ENCODE data around the gene XPO4. TPM values are rescaled to one million over a fixed set of nuclear protein-coding genes. Genes with fewer than 3 reads are reported as not detected.
A peak's percentile ranks its signal among the peaks of the same experiment; 100 is the strongest.
"Not testable (repeated sequence)": the region's sequence is repeated elsewhere in the genome, so short reads cannot be mapped to it uniquely, and the experiment has no call there.

Gene XPO4
- total RNA-seq, 2 donors from 2014 or later = 10.5 to 13.6 TPM

- intact Hi-C loops (cut with DNase I, micrococcal nuclease) = no loop called here
- no peak for DNase-seq
- no peak for ATAC-seq
These were observed 574 bp upstream of the XPO4 start for GRCh38 chr13:20903164-20903475.

GRCh38 chr13:20901668-20902437 lies 693 bp downstream of the XPO4 start:
- ATAC-seq = peak; percentile 85
- intact Hi-C loops (cut with DNase I, micrococcal nuclease) = no loop called here
- DNase-seq = peak; percentile 55 to 63

DNA sequence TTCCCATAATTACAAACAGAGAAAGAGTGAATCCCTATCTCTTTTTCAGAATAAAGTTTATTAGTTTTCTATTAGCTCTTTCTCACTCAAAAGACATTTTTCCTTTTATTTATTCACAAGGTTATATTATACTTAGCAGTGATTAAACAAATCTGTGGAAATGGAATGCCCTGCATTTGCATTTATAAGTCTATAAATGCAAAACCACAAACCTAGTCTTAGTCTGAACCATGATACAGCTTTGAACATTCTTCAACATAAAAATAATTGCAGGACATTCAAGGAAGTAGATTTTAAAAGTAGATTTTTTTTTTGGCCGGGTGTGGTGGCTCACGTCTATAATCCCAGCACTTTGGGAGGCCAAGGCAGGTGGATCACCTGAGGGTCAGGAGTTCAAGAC lies 8.3 kb downstream of the XPO4 start:
- DNase-seq (no peak), ATAC-seq (no peak)
- intact Hi-C loops (cut with DNase I, micrococcal nuclease) = no loop called here

DNA sequence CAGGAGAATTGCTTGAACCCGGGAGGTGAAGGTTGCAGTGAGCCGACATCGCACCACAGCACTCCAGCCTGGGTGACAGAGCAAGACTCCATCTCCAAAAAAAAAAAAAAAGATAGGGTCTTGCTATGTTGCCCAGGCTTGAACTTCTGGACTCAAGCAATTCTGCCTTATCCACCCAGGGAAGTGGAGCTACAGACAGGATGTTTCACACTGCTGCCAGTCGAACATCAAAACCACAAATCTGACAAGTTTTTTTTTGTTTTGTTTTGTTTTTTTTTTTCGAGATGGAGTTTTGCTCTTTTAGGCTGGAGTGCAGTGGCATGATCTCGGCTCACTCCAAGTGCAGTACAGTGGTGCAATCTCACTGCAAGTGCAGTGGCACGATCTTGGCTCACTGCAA lies 10.8 kb downstream of the XPO4 start:
- no peak for ATAC-seq
- intact Hi-C loops (cut with DNase I, micrococcal nuclease) = no loop called here
- DNase-seq = no peak

DNA sequence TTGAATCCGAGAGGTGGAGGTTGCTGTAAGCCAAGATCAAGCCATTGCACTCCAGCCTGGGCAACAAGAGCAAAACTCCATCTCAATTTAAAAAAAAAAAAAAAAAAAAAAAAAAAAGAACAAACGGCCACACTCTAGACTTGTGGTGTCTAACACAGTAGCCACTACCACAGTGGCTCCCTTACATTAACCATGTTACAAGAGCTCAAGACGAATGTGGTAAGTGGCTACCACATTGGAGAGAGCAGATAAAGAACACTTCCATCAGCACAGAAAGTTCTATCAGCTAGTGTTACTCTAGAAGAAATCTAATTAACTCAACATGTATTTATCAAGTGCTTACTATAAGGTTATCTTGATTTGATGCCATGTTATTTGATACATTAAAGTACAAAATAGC lies 11.5 kb downstream of the XPO4 start:
- no peak for DNase-seq
- intact Hi-C loops (cut with DNase I, micrococcal nuclease) = no loop called here
- ATAC-seq = no peak

DNA sequence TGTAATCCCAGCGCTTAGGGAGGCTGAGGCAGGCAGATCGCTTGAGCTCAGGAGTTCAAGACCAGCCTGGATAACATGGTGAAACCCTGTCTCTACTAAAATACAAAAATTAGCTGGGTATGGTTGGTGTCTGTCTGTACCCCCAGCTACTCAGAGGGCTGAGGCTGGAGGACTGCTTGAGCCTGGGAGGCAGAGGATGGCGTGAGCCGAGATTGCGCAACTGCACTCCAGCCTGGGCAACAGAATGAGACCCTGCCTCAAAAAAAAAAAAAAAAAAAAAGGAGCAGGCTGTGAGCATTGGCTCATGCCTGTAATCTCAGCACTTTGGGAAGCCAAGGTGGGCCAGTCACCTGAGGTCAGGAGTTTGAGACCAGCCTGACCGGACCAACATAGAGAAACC lies 12.0 kb downstream of the XPO4 start:
- ATAC-seq; DNase-seq; intact Hi-C loops (cut with DNase I, micrococcal nuclease): not testable (repeated sequence)

- no peak for ATAC-seq
- no peak for DNase-seq
- intact Hi-C loops (cut with DNase I, micrococcal nuclease) = no loop called here
These were observed 20.3 kb downstream of the XPO4 start for GRCh38 chr13:20882206-20882605.

DNA sequence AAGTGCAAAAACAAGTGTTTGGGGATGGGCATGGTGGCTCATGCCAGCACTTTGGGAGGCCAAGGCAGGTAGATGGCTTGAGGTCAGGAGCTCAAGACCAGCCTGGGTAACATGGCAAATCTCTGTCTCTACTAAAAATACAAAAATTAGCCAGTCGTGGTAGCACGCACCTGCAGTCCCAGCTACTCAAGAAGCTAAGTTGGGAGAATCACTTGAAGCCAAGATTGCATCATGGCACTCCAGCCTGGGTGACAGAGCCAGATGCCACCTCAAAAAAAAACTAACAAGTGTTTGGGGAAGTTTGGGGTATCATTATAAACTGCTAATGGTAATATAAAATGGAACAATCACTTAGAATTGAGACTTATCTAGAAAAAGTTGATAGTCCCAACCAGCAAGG lies 24.6 kb downstream of the XPO4 start:
- intact Hi-C loops (cut with DNase I, micrococcal nuclease) = no loop called here
- DNase-seq (no peak), ATAC-seq (no peak)

- ATAC-seq; intact Hi-C loops (cut with DNase I, micrococcal nuclease); DNase-seq: not testable (repeated sequence)
These were observed 25.7 kb downstream of the XPO4 start for GRCh38 chr13:20876802-20877201.

GRCh38 chr13:20874439-20874838 lies 28.1 kb downstream of the XPO4 start:
- intact Hi-C loops (cut with DNase I, micrococcal nuclease) = not testable (repeated sequence)

GRCh38 chr13:20873348-20873747 lies 29.2 kb downstream of the XPO4 start:
- ATAC-seq = no peak
- intact Hi-C loops (cut with DNase I, micrococcal nuclease) = no loop called here

More at GRCh38 chr13:20874439-20874838, 28.1 kb downstream of the XPO4 start:
- DNase-seq, ATAC-seq: not testable (repeated sequence)

GRCh38 chr13:20870829-20871228 lies 31.7 kb downstream of the XPO4 start:
- intact Hi-C loops (cut with DNase I, micrococcal nuclease) = no loop called here
- no peak for ATAC-seq
- DNase-seq = no peak

More at GRCh38 chr13:20873348-20873747, 29.2 kb downstream of the XPO4 start:
- DNase-seq = no peak

DNA sequence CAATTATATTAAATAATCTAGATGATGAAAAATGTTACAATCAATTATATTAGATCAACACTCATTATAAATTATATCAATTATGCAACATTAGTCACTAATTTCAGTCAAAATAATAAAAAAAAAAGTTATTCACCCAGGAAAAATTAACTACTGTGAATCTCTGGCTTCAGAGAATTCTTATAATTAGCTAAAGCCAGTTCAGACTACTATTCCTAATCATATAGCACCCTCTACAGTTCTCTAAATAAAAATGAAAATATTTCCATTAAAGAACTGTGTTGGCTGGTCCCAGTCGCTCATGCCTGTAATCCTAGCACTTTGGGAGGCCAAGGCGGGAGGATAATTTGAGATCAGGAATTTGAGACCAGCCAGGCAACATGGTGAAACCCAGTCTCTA lies 33.0 kb downstream of the XPO4 start:
- DNase-seq (no peak), ATAC-seq (no peak)
- intact Hi-C loops (cut with DNase I, micrococcal nuclease) = no loop called here

GRCh38 chr13:20867408-20867807 lies 35.1 kb downstream of the XPO4 start:
- DNase-seq (no peak), ATAC-seq (no peak)
- intact Hi-C loops (cut with DNase I, micrococcal nuclease) = no loop called here

- DNase-seq; ATAC-seq; intact Hi-C loops (cut with DNase I, micrococcal nuclease): not testable (repeated sequence)
These were observed 40.9 kb downstream of the XPO4 start for GRCh38 chr13:20861666-20862065.

DNA sequence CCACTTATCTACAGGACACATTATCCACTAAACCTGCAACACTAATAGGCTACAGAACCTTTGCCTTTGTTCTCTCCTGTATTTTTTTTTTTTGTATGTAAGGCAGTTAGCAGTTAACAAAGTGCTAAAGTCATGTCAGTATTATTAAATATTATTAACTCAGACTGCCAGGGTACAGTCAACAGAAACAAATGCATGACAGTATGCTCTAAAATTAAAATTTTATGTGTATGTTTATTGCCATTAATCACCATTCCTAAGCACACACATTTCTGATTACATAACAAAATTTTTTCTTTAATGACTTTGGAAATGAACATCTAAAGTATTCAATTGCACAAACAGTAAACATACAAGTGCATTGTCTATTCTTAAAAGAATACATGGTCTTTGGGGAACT lies 41.7 kb downstream of the XPO4 start:
- DNase-seq = no peak
- no peak for ATAC-seq
- intact Hi-C loops (cut with DNase I, micrococcal nuclease) = no loop called here

GRCh38 chr13:20856650-20857049 lies 45.9 kb downstream of the XPO4 start:
- intact Hi-C loops (cut with DNase I, micrococcal nuclease) = no loop called here
- no peak for DNase-seq
- no peak for ATAC-seq

DNA sequence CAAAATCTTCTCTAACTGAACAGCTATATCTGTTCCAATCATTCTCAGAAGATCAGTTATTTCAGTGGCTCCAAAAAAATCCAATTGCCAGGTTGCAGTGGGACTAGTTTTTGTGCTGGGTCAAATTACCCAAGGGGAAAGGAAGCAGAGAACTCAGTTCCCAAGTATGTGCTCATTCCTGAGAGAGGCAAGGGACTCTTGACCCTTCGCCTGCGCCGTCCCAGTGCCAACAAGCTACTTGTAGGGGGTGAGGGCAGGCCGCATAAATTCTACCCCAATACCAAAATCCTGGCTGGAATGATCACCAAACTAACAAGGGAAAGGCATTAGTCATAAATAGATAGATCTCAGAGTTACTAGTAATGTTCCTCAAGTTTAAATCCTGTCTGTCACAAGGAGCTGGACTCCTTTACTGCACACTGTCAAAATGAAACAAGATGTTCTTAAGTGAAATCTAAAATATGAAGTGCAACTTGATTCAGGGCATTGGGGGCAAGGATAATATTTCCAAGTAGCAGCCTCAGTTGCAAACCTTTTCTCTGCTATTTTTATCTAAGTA lies 50.6 kb downstream of the XPO4 start:
- intact Hi-C loops (cut with DNase I, micrococcal nuclease) = no loop called here
- no peak for ATAC-seq
- DNase-seq = no peak

DNA sequence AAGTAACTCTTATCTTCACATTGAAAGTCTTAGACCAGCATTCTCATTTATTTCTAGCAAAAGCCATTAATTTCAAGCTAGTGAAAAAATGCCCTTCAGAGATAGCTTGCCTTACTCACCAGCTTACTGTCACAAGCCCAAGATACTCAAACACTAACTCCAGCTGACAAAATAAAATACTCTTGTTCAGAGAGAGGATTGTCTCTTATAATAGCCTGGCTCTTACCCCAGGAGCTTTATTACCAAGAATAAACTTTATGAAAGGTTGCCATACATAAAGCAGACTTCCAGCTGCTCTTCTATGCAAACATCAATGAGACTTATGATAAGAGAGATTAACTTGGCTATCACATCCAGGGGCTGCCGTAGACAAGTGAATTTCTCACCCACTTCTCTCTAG lies 53.6 kb downstream of the XPO4 start:
- DNase-seq (no peak), ATAC-seq (peak; percentile 42)
- intact Hi-C loops (cut with DNase I, micrococcal nuclease) = no loop called here

DNA sequence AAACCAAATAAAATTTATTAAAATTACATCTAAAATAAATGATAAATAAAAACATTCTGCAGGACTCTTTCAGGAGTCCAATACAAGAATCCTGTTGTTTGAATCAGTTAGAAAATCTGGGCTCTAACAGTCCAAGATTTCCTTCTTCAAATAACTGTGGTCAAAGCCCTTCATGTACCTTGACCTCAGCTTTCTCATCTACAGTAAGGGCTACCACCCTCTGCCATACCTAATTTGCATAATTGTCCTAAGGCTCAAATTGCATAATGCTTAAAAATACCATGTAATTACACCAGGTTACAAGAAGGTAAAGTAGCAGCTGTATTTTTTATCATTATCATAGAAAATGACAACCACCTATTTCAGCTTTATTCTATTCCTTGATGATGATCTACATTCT lies 54.3 kb downstream of the XPO4 start:
- intact Hi-C loops (cut with DNase I, micrococcal nuclease) = no loop called here
- DNase-seq (no peak), ATAC-seq (peak; percentile 91)

GRCh38 chr13:20847296-20847695 lies 55.2 kb downstream of the XPO4 start:
- DNase-seq (no peak), ATAC-seq (no peak)
- intact Hi-C loops (cut with DNase I, micrococcal nuclease) = no loop called here
